Putamen (tissue), 1 donor: ENCODE measurements around the gene CMIP.
"Not testable (repeated sequence)": the region's sequence is repeated elsewhere in the genome, so short reads cannot be mapped to it uniquely, and the experiment has no call there.

Experiments
- DNase-seq: peaks from one replicate; pipeline ENCODE4 v3.0.0-alpha.2; 2016; ENCODE audit warnings: low spot score

The CMIP gene

DNA sequence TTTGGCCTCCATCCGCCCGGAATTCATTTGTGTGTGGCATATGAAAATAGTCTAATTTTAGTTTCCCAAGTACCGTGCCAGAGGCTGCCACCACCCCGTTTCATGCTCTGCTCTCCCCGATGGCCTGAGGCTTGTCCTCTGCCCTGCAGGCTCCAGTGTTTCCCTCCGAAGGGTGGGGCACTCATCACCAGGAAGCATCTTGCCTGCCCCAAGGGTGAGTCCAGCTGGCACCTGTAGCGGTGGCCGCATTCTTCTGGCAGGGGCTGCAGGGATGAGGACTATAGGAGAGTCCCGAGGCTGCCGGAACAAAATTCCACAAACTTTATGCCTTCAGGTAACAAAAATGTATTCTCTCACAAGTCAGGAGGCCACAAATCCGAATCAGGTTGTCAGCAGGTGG, 23.1 kb upstream of the CMIP start:
- DNase-seq: no peak

DNA sequence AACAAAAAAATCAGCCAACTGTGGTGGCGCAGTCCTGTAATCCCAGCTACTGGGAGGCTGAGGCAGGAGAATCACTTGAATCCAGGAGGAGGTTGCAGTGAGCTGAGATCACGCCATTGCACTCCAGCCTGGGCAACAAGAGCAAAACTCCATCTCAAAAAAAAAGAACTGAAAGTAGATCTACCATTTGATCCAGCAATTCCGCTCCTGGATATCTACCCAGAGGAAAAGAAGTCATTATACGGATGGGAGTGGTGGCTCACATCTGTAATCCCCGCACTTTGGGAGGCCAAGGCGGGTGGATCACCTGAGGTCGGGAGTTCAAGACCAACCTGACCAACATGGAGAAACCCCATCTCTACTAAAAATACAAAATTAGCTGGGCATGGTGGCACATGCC, 22.5 kb upstream of the CMIP start:
- not testable (repeated sequence) for DNase-seq

GRCh38 chr16:81424771-81425170, 19.8 kb upstream of the CMIP start:
- DNase-seq: no peak

DNA sequence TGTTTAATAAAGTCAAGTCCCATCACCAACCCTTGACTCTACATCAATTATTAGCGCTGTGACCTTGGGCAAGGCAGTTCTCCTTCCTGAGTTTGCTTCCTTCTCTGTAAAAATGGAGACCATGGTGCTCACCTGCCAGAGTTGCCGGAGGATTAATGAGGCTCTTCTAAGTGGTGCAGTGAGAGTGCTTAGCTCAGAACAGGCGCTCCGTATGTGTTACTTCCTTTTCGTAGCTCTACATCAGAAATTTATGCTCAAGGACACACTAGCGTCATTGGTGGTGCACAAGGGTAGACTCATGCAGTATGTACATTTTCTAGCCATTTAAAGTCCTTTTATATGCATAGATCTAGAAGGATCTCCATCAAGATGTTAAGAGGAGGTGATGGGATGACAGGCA, 17.4 kb upstream of the CMIP start:
- no peak for DNase-seq

- no peak for DNase-seq
Measured at GRCh38 chr16:81429045-81429521, 15.5 kb upstream of the CMIP start.

GRCh38 chr16:81431554-81432353, 12.9 kb upstream of the CMIP start:
- no peak for DNase-seq

GRCh38 chr16:81432937-81433557, 11.6 kb upstream of the CMIP start:
- no peak for DNase-seq

DNA sequence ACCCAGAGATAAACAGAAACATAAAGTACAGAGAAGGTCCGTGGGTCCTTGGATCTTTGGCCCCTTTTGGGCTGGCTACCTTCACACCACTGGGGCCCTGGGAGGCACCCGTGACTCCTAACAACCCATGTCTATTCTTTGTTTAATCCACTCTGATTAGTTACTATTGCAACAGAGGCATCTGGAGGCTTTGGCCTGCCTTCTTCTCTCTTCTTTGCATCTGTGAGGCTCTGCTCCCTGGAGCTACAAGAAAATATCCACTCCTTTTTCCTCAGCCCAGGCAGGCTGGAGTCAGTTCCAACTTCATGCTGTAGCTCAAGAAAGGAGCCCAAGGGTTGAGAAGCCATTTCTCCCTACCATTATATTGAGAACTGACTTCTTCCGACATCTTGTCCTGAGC, 9.5 kb upstream of the CMIP start:
- no peak for DNase-seq

DNA sequence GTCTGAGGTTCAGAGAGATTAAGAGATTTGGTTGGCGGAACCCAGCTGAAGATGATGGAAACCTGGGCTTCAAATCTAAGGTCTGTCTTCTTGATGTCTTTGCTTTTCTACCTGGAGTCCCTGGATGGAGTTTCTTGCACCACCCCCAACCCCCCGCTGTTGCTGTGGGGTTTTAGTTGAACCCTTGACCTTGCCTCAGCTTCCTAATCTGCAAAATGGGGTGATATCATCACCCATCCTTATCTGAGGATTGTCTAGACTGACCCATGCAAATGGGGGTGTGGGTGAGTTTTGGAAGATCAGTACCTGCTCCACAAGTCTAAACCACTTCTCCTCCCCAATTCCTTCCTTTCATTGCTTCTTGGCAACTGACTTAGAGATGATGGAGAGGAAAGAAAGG, 9.0 kb upstream of the CMIP start:
- DNase-seq: no peak

- no peak for DNase-seq
Measured at GRCh38 chr16:81436386-81436785, 8.2 kb upstream of the CMIP start.

DNA sequence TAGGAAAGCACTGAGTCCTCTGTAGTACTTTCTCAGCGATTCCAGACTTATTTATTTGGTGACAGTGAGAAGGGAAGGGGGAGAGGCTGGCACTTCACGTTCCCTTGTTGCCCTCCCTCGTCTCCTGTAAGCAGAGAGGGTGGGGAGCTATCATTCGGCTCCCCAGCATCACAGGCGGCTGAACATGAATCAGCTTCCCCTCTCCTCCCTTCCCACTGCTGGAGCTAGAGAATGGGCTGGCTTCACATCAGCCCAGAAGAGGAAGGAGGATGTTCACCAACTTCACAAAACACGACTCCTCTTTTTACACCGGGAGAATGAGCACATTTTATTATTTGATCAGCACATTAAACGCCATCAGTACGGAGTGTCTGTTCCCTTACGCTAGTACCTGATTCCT, 6.7 kb upstream of the CMIP start:
- no peak for DNase-seq

DNA sequence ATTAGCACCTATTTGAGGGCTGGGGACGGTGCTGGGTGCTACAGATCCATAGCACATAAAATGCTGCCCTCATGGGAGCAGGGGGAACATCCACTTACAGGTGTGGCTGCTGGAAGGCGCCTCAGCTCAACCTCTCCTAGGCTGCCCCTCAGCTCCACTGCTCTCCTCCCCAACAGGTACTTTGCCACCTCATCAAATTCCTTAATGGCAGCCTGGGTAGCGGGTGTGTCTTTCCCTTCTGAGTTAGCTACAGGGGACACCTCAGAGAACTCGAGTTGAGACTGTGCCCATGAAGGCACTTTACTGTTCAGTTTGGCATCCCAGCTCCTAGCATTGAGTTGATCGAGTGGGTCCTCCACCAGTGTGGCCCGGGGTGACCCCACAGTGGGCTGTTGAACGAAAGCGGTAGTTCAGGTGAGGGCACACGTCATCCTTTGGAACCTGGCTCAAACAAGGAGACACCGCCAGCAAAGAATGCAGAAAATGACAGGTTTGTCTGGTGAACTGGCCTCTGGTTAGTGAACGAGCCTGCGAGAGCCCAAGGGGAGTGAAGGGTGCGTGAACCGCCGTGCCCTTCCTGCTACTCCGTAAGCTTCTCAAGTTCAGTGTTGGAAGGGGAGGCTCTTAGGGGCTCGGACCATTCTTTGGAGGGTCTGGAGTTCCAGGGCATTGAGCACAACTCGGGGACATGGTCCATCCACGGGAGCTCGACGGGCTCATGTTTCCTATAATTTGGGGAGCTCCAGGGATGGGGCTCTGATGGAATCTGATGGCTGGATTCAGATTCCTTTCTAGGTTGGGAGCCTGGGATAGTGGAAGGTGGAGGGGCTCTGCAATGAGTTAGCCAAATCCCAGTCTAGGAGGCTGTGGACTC, 3.5 kb upstream of the CMIP start:
- no peak for DNase-seq

- no peak for DNase-seq
Measured at GRCh38 chr16:81442220-81442915, 2.2 kb upstream of the CMIP start.

DNA sequence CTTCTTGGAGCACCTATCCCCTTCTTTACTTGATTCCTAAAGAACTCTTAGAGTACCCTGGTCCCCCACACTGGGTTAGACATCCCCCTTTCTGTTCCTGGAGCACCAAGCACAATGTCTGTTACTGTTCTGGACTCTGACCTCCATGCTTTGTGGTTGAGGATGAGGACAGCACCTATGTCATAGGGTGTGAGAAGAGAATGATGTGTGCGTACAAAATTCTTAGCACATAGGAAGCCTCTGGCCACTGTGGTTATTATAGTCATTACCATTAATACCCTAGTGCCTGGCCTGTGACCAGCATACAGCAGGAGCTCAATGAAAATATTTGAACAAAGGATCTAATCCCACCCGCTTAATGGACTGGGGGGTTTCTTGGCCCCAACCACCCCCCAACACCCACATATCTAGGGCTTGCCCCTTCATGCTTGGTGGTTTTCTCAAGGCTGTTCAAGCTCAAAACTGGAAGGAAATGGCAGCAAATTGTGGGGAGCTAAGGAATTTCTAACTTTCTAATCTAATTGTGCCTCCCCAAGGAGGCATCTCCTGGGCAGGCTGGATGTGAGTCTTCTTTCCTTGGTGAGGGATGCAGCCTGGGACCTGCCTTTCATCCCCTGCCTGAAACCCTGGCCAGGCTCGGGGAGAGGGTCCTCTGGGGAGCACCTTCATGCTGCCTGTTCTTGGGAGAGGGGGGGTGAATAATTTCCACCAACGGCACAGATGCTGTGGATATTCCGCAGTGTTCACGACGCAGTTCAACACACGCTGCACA, 1.5 kb upstream of the CMIP start:
- no peak for DNase-seq

DNA sequence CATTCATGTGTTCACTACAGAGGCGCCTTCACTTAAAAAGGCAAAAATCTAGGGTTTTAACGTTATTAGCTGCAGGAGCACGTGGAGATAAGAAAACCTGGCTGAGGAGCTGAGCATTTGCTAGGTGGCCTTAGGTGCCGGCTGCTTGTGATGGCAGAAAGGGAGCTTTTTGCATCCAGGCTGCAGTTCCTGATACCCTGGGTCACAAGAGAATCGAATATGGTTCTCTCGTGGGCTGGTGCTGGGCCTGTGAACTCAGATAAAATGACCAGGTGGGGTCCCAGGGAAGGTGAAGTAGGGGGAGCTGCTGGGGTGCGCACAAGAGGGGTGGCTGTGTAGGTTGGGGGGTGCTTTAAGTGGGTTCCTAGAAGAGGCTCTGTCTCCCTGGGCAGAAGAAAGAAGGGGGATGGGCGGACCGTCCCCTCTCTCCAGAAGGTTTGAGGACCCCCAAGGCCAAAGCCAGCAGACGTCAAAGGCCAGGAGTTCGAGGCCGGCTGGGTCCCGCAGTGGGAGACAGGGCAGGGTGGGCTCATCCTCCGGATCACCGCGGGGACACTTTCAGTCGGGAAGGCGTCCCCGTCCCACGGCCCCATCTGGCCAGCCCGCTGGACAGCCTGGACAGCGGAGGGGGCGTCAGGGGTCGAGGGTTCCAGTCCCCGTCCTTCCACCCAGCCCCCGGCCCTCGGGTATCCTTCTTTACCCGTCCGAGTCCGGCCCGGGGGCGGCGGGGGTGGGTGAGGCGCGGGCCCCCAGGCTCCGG, 740 bp upstream of the CMIP start:
- DNase-seq: no peak

GRCh38 chr16:81445143-81445961, 744 bp downstream of the CMIP start:
- no peak for DNase-seq

- no peak for DNase-seq
Measured at GRCh38 chr16:81445966-81446906, 1.6 kb downstream of the CMIP start.

DNA sequence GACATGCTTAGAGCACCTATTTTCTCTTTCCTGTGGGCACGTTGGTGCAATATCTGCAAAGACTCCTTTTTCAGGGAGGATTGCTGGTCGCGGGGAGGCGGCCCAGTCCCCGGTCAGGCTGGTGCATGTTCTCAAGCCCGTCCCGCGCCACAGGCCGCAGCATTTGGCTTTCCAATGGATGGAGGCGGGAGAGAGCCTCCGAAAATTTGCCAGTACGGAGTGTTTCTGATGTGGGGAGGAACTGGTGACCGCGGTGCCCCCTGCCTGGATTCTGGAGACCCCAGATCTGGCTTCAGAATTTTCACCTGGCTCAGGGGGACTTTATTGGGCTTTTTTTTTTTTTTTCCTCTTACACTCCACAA, 2.3 kb downstream of the CMIP start:
- no peak for DNase-seq
